Astrocyte (in vitro differentiated cells and primary cell): Measurements from ENCODE around the gene CACNA1H. TPM values are rescaled to one million over a fixed set of nuclear protein-coding genes. Genes with fewer than 3 reads are reported as not detected.

ENCODE experiments used
- DNase-seq: peaks from one replicate; pipeline ENCODE4 v3.0.0-alpha.2; 2010; ENCODE audit warnings: low read depth
- FAIRE-seq: peaks from 2 replicates; lab custom pipeline; 2011; peaks lifted over from hg19 to GRCh38; lab: Jason Lieb, UNC
- H2AFZ ChIP-seq: 2 replicates; pipeline ENCODE4 v1.6.0; 2012; ENCODE audit warnings: low read depth, low read length, inconsistent platforms
- H3K27ac ChIP-seq: 2 replicates; pipeline ENCODE4 v1.5.1; 2011; ENCODE audit warnings: low read depth, low read length, inconsistent platforms
- H3K27me3 ChIP-seq: 2 replicates; pipeline ENCODE4 v1.6.0; 2011; ENCODE audit warnings: low read length, inconsistent platforms; ENCODE audit not compliant: insufficient read depth
- H3K36me3 ChIP-seq: 2 replicates; pipeline ENCODE4 v1.5.1; 2011; ENCODE audit warnings: low read length, inconsistent platforms; ENCODE audit not compliant: insufficient read depth
- H3K4me1 ChIP-seq: 2 replicates; pipeline ENCODE4 v1.5.1; 2011; ENCODE audit warnings: low read length, inconsistent platforms; ENCODE audit not compliant: insufficient read depth
- H3K4me2 ChIP-seq: 2 replicates; pipeline ENCODE4 v1.6.0; 2012; ENCODE audit warnings: low read length, inconsistent platforms
- H3K4me3 ChIP-seq: 2 replicates; pipeline ENCODE4 v1.5.1; 2011; ENCODE audit warnings: low read depth, mild to moderate bottlenecking, low read length, inconsistent platforms; ENCODE audit not compliant: insufficient read depth
- H3K79me2 ChIP-seq: 2 replicates; pipeline ENCODE4 v1.6.0; 2012; ENCODE audit warnings: mild to moderate bottlenecking, low read length, inconsistent platforms; ENCODE audit not compliant: insufficient read depth
- H3K9ac ChIP-seq: 2 replicates; pipeline ENCODE4 v1.6.0; 2012; ENCODE audit warnings: mild to moderate bottlenecking, low read length, inconsistent platforms
- H3K9me3 ChIP-seq: 2 replicates; pipeline ENCODE4 v1.5.1; 2012; ENCODE audit warnings: low read depth, mild to moderate bottlenecking, low read length, inconsistent platforms; ENCODE audit not compliant: insufficient read depth
- H4K20me1 ChIP-seq: 2 replicates; pipeline ENCODE4 v1.6.0; 2012; ENCODE audit warnings: low read length, inconsistent platforms; ENCODE audit not compliant: insufficient read depth
- H3K27ac Mint-ChIP-seq: one replicate; pipeline ENCODE4 v1.8.0; 2021; ENCODE audit warnings: mild to moderate bottlenecking, mixed read lengths; ENCODE audit not compliant: unreplicated experiment
- H3K27me3 Mint-ChIP-seq: one replicate; pipeline ENCODE4 v1.8.0; 2021; ENCODE audit warnings: low read depth, mixed read lengths; ENCODE audit not compliant: unreplicated experiment
- H3K36me3 Mint-ChIP-seq: one replicate; pipeline ENCODE4 v1.8.0; 2021; ENCODE audit warnings: low read depth, mixed read lengths; ENCODE audit not compliant: unreplicated experiment
- H3K4me1 Mint-ChIP-seq: one replicate; pipeline ENCODE4 v1.8.0; 2021; ENCODE audit warnings: low read depth, mixed read lengths; ENCODE audit not compliant: unreplicated experiment
- H3K4me3 Mint-ChIP-seq: one replicate; pipeline ENCODE4 v1.8.0; 2021; ENCODE audit warnings: mild to moderate bottlenecking, moderate library complexity, mixed read lengths; ENCODE audit not compliant: unreplicated experiment
- H3K9me3 Mint-ChIP-seq: one replicate; pipeline ENCODE4 v1.8.0; 2021; ENCODE audit warnings: mild to moderate bottlenecking, mixed read lengths; ENCODE audit not compliant: unreplicated experiment
- EZH2 ChIP-seq: IDR thresholded peaks from 2 replicates; pipeline ENCODE4 v1.6.1; 2012; ENCODE audit warnings: mild to moderate bottlenecking, low read length, inconsistent platforms; ENCODE audit not compliant: insufficient read depth
- total RNA-seq: library from RNA; stranded (reverse); gene quantifications from 2 replicates; pipeline ENCODE4 v1.2.1, GENCODE V29; 2021
- TF ChIP-seq, protein P1 (sequence below): IDR thresholded peaks from 2 replicates; pipeline ENCODE4 v1.5.1; 2011; ENCODE audit warnings: low read depth, mild to moderate bottlenecking, inconsistent platforms, low read length, moderate library complexity; ENCODE audit not compliant: insufficient read depth

CACNA1H gene
- total RNA-seq, 1 donor from 2014 or later: 21.7 TPM

DNA sequence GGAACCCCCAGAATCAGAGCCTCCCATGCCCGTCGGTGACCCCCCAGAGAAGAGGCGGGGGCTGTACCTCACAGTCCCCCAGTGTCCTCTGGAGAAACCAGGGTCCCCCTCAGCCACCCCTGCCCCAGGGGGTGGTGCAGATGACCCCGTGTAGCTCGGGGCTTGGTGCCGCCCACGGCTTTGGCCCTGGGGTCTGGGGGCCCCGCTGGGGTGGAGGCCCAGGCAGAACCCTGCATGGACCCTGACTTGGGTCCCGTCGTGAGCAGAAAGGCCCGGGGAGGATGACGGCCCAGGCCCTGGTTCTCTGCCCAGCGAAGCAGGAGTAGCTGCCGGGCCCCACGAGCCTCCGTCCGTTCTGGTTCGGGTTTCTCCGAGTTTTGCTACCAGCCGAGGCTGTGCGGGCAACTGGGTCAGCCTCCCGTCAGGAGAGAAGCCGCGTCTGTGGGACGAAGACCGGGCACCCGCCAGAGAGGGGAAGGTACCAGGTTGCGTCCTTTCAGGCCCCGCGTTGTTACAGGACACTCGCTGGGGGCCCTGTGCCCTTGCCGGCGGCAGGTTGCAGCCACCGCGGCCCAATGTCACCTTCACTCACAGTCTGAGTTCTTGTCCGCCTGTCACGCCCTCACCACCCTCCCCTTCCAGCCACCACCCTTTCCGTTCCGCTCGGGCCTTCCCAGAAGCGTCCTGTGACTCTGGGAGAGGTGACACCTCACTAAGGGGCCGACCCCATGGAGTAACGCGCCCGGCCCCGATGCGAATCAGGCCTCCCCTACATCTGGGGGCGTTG is 68.1 kb downstream of the CACNA1H start:
- H3K4me1 Mint-ChIP-seq: no peaks in the 10 kb centered on the region
- peaks cover 4% of the 10 kb centered on the region for H3K36me3 Mint-ChIP-seq
- H3K4me1 ChIP-seq: no peaks in the 10 kb centered on the region
- H3K36me3 ChIP-seq: no peaks in the 10 kb centered on the region
- no peak overlapping the region for H3K4me3 ChIP-seq
- H3K27me3 ChIP-seq: no peaks in the 10 kb centered on the region
- TF ChIP-seq, protein P1, sequence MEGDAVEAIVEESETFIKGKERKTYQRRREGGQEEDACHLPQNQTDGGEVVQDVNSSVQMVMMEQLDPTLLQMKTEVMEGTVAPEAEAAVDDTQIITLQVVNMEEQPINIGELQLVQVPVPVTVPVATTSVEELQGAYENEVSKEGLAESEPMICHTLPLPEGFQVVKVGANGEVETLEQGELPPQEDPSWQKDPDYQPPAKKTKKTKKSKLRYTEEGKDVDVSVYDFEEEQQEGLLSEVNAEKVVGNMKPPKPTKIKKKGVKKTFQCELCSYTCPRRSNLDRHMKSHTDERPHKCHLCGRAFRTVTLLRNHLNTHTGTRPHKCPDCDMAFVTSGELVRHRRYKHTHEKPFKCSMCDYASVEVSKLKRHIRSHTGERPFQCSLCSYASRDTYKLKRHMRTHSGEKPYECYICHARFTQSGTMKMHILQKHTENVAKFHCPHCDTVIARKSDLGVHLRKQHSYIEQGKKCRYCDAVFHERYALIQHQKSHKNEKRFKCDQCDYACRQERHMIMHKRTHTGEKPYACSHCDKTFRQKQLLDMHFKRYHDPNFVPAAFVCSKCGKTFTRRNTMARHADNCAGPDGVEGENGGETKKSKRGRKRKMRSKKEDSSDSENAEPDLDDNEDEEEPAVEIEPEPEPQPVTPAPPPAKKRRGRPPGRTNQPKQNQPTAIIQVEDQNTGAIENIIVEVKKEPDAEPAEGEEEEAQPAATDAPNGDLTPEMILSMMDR: no peak
- TF ChIP-seq EZH2: no peak
- no peaks in the 10 kb centered on the region for H4K20me1 ChIP-seq
- H3K27ac Mint-ChIP-seq: no peak overlapping the region
- H3K9me3 ChIP-seq: no peaks in the 10 kb centered on the region
- no peak for DNase-seq
- H3K4me2 ChIP-seq: no peak overlapping the region
- H3K27ac ChIP-seq: no peak overlapping the region
- no peak overlapping the region for H3K4me3 Mint-ChIP-seq
- no peak overlapping the region for H2AFZ ChIP-seq
- no peaks in the 10 kb centered on the region for H3K79me2 ChIP-seq
- no peak overlapping the region for H3K9ac ChIP-seq
- H3K9me3 Mint-ChIP-seq: no peaks in the 10 kb centered on the region
- FAIRE-seq: no peak
- H3K27me3 Mint-ChIP-seq: peaks cover 13% of the 10 kb centered on the region

DNA sequence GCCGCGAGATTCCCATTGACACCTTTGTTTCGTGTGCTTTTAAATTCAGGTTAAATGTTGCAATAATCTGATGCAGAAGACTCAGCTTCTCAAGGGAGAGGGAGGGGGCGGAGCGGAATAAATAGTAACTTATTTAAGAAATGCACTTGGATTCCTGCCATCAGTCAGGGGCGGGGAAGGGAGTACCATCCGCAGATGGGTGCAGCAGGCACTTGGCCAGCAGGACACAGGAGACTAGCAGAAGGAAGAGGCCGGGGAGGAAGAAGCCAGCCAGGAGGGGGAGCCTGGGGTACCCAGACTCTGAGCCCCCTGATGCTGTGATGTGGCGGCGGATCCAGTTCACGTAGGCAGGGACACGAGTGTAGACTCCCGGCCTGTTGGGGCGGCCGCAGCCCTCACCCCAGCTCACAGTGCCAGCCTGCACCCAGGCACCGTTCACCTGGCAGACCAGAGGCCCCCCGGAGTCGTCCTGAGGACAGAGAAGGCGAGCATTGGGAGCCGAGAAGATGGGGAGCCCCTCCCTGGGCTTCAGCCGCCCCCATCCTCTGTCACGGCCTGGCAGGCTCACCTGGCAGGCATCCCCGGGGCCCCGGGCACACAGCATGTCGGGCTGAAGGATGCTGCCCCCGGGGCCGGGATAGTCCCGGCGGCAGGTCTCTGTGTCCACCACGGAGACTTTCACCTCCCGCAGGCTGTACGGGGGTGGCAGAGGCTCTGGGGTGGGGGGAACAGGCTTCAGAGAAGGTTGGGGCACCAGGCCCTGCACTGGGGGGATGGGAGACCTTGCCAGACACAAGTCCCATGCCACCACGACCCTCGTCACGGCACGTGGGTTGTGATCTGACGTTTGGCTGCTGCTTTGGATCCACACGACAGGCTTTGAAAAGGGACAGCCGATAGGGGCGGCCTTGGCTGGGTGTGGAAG is 69.0 kb downstream of the CACNA1H start:
- H3K4me1 Mint-ChIP-seq: no peaks in the 10 kb centered on the region
- no peak overlapping the region for H3K4me2 ChIP-seq
- no peak overlapping the region for H3K27ac Mint-ChIP-seq
- H3K27ac ChIP-seq: no peak overlapping the region
- FAIRE-seq (no peak), DNase-seq (no peak)
- H3K9me3 Mint-ChIP-seq: no peaks in the 10 kb centered on the region
- no peaks in the 10 kb centered on the region for H4K20me1 ChIP-seq
- no peaks in the 10 kb centered on the region for H3K79me2 ChIP-seq
- H3K27me3 Mint-ChIP-seq: peaks cover 13% of the 10 kb centered on the region
- H3K9me3 ChIP-seq: no peaks in the 10 kb centered on the region
- H3K4me3 ChIP-seq: no peak overlapping the region
- no peak overlapping the region for H3K9ac ChIP-seq
- H3K4me1 ChIP-seq: no peaks in the 10 kb centered on the region
- H3K27me3 ChIP-seq: no peaks in the 10 kb centered on the region
- H3K4me3 Mint-ChIP-seq: no peak overlapping the region
- H3K36me3 ChIP-seq: no peaks in the 10 kb centered on the region
- H3K36me3 Mint-ChIP-seq: peaks cover 4% of the 10 kb centered on the region
- TF ChIP-seq, protein P1: no peak
- TF ChIP-seq EZH2: no peak
- H2AFZ ChIP-seq: no peak overlapping the region
